ENCODE data around the gene ANKRD52.

- no peak for TF ChIP-seq CTCF (IDR thresholded peaks at IDR 0.05; ENCODE audit: insufficient read depth, low read length)
- no peak for TF ChIP-seq POLR2AphosphoS5 (IDR thresholded peaks at IDR 0.05; ENCODE audit: low read depth)
- no peak for TF ChIP-seq REST (IDR thresholded peaks at IDR 0.05; ENCODE audit: insufficient replicate concordance, low read depth)
- TF ChIP-seq GABPA (IDR thresholded peaks at IDR 0.05; ENCODE audit: low read depth): no peak
- TF ChIP-seq SPI1 (IDR thresholded peaks at IDR 0.05; ENCODE audit: borderline replicate concordance, low read depth): no peak
Measured at GRCh38 chr12:56237552-56237951, 20.6 kb downstream of the ANKRD52 start.
